ENCODE results near the gene SNTA1.
A peak's percentile ranks its signal among the peaks of the same experiment; 100 is the strongest.
"Not testable (repeated sequence)": the region's sequence is repeated elsewhere in the genome, so short reads cannot be mapped to it uniquely, and the experiment has no call there.

The SNTA1 gene

DNA sequence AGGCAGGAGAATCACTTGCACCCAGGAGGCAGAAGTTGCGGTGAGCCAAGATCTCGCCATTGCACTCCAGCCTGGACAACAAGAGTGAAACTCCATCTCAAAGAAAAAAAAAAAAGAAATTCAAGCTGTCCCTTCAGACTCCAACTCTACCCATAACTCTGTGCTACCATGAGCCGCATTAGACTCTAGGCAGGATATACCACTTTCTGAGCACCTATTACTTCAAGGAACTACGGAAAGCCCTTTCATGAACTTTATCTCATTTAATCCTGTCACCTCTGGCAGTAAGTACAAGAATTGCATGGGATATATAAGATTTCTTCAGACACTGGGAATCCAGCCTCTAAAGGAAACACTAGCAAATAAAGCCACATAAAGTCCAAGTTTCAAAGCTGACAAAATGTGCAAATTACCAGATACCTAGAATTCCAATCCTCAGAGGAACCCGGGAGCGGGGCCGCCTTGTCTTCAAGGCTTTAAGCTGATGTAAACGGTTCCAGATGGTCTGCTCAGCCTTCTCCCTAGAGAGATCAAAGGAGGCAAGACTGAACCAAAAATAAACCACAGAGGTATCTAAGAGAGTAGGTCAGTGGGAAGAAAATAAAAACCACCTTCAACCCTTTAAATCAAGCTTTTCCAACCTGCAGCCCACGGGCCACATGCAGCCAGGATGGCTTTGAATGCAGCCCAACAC lies 51.7 kb downstream of the SNTA1 start:
- DNase-seq, result no peak

DNA sequence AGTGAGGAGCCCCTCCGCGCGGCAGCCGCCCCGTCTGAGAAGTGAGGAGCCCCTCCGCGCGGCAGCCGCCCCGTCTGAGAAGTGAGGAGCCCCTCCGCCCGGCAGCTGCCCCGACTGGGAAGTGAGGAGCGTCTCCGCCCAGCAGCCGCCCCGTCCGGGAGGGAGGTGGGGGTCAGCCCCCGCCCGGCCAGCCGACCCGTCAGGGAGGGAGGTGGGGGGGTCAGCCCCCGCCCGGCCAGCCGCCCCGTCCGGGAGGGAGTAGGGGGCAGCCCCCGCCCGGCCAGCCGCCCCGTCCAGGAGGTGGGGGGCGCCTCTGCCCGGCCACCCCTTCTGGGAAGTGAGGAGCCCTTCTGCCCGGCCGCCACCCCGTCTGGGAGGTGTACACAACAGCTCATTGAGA lies 54.2 kb downstream of the SNTA1 start:
- DNase-seq, result not testable (repeated sequence)

DNA sequence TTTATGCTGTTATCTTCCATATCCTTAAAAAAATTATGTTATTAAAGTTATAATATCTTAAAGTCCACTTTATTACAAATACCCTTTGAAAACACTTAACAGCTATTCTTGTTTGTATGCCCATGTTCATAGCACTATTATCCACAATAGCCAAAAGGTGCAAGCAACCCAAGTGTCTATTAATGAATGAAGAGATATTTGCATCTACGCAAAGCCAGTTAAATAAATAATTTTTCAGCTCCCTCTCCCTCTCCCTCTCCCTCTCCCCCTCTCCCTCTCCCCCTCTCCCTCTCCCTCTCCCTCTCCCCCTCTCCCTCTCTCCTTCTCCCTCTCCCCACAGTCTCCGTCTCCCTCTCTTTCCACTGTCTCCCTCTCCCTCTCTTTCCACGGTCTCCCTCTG lies 55.3 kb downstream of the SNTA1 start:
- no peak for DNase-seq

DNA sequence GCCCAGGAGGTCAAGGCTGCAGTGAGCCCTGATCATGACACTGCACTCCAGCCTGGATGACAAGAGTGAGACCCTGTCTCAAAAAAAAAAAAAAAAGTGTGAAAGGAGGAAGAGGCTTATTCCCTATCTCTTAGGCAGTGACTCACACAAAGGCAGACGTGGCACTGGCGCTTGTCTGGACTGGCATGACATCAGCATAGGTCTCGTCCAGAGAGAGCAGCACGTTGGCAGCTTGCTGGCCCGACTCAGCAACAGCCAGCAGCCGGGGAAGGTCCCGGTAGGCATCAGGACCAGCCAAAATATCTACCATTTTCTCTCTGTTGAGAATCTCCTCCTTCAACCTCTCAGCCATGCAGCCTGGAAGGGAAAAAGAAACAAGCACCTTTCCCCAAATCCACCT lies 56.4 kb downstream of the SNTA1 start:
- DNase-seq, result no peak

DNA sequence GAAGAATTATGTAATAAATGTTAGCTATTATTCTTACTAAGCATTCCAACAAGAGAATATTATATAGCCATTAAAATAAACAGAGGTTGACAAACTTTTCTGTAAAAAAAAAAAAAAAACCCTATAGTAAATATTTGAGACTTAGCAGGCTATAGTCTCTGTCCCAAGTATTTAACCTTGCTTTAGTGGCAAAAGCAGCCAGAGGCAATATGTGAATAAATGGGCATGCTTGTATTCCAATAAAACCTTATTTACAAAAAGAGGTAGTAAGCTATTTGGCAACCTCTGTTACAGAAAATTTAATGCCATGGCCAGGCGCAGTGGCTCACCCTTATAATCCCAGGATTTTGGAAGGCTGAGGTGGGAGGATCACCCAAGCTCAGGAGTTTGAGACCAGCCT lies 56.9 kb downstream of the SNTA1 start:
- DNase-seq, result no peak

DNA sequence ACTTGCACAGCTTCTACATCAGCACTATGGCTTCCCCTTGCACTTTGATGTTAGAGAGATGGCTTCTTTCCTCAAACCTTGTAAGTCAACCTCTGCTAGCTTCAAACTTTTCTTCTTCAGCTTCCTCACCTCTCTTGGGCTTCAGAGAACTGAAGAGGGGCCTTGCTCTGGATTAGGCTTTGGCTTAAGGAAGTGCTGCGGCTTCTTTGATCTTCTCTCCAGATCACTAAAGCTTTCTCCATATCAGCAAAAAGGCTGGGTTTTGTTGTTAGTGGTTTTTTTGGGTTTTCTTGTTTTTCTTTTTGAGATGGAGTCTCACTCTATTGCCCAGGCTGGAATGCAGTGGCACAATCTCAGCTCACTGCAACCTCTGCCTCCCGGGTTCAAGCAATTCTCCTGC lies 66.2 kb downstream of the SNTA1 start:
- no peak for DNase-seq

DNA sequence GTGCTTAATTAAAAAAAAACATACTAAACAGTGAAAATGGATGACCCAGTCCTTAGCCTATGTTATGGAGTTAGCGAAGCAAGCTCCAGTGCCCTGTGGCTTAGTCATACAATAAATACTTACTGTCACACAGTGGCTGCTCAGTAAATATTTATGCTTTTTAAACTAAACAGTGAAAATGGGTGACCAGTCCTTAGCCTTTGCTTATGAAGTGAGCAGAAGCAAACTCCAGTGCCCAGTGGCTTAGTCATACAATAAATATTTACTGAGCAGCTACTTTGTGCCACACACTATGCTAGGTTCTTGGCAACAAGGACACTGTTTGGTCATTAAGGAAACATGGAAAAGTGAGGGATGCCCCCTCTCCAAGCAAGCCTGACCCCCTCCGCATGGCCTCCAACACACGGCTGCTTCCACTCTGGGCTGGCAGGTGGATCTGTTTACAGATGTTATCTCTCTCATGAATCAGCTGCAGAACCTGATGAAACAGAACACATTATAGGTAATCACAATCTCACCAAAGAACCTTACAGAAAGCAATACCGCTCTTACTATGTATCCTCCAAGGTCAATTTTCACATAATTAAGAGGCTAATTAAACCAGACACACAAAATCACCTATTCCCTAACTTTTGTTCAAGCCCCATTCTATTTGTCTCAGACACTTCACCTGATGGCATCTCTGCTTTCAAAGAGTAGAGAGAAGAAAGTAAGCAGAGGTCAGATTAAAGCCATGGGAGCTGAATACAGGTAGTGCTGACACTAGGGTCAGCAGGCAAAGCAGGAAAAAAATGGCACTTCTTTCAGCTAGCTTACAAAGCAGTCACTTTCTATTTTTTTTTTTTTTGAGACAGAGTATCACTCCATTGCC lies 69.6 kb downstream of the SNTA1 start:
- DNase-seq, result no peak

DNA sequence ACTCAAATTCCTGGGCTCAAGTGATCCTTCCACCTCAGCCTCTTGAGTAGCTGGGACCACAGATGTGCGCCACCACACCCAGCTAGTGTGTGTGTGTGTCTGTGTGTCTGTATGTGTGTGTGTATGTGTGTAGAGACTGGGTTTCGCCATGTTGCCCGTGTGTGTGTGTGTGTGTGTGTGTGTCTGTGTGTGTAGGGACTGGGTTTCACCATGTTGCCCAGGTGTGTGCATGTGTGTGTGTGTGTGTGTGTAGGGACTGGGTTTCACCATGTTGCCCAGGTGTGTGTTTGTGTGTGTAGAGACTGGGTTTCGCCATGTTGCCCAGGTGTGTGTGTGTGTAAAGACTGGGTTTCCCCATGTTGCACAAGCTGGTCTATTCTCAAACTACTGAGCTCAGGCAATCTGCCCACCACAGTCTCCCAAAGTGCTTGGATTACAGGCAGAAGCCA lies 70.5 kb downstream of the SNTA1 start:
- DNase-seq, result no peak

DNA sequence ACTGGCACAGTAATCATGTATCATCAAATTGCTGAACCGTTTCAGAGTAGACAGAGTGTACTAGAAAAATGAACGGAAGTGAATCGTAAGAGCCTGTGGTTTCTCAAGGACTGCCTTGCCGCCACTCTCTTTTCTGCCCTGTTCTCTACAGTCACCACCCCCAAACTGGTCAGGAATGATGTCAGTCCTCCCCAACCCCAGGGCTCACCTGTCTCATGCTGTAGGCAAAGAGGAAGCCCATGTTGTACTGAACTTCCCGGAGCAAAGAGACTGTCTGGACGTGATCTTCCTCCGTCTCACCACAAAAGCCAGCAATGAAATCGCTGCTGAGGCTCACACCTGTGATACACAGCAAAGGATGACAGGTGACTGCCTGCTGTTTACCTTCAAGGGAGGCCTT lies 73.3 kb downstream of the SNTA1 start:
- peak; percentile 67 for DNase-seq

DNA sequence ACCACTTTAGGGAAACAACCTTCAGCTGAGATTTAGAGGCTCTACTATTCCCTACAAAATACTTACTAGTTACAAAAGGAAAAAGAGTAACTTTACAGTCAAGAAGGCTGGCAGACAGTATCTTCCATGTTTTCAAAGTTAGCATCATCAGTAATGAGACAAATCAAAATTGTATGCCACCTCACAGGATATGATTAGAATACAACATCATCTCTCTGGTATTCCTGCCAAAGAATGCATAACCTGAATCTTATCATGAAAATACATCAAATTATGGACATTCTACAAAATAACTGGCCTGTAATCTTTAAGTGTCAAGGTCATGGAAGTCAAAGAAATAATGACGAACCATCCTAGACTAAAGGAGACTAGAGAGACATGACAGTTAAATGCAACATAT lies 80.7 kb downstream of the SNTA1 start:
- DNase-seq, result no peak

DNA sequence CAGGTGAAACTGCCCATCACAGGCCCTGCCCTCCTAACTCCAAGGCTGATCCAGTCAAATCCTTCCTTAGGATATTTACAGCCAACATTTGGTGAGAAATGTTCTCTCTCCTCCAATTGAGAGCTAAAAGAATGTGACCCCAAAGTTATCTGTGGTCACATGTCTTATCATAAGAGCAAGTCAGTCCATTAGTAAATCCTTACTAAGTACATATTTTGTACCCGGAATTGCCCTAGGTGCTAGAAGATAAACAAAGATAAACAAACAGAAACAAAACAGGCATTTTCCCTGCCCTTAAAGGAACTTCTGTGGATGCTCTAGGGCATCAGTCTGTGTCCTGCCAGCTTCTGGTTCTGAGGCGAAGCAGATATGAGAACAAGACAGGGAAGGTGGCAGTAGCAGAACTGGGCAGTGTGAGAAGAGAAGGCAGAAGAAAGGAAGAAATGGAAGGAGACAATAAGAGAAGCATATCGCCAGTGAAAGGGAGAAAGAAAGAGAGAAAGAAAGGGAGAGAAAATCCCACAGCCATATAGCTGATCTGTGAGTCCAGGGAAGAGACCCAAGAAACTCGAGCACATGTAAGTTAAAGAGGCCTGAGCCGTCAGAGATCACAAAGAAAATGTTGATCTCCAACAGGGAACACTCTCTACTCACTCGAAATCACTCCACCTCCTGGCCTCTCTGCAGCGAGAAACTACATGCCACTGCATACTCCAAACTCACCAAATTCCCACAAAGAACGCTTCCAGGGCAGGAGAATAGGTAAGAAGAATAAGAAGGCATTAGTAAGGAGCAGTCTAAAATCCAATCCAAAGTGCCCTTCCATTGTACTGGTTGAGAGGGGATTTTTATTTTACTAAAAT lies 83.9 kb downstream of the SNTA1 start:
- DNase-seq, result no peak
